Uterus (tissue), 4 donors: ENCODE results near the gene ZMYND8. TPM values are rescaled to one million over a fixed set of nuclear protein-coding genes. Genes with fewer than 3 reads are reported as not detected.

ENCODE experiments used
- DNase-seq, 2 donors: peaks; one replicate each; pipeline ENCODE4 v3.0.0-alpha.2; 2019 to 2020
- H3K27ac ChIP-seq, 2 donors: fragments of 200-600 bp; sonication (generic); 1 replicate in 1 of 2; 2 replicates in 1 of 2; pipeline ENCODE4 v1.5.1; 2016 to 2018
- H3K27me3 ChIP-seq, 2 donors: fragments of 200-600 bp; sonication (generic); one replicate each; pipeline ENCODE4 v1.5.1; 2018 to 2019; ENCODE audit warnings: control low read depth in 1 of 2
- H3K36me3 ChIP-seq, 2 donors: fragments of 200-600 bp; sonication (generic); one replicate each; pipeline ENCODE4 v1.5.1; 2019; ENCODE audit warnings: control low read depth in 1 of 2
- H3K4me1 ChIP-seq, 2 donors: fragments of 200-600 bp; sonication (generic); one replicate each; pipeline ENCODE4 v1.5.1; 2018 to 2019; ENCODE audit warnings: control low read depth in 1 of 2
- H3K4me3 ChIP-seq, 2 donors: fragments of 200-600 bp; sonication (generic); 1 replicate in 1 of 2; 2 replicates in 1 of 2; pipeline ENCODE4 v1.5.1; 2018 to 2019; ENCODE audit warnings: mild to moderate bottlenecking in 1 of 2
- H3K9me3 ChIP-seq, 2 donors: fragments of 200-600 bp; sonication (generic); one replicate each; pipeline ENCODE4 v1.5.1; 2019; ENCODE audit warnings: control low read depth in 1 of 2
- POLR2A ChIP-seq, 2 donors: fragments of 450-650 bp; IDR thresholded peaks; one replicate each; pipeline ENCODE4 v1.6.1; 2016; ENCODE audit warnings: antibody characterized with exemption in 2 of 2, mild to moderate bottlenecking in 1 of 2, moderate library complexity in 1 of 2
- intact Hi-C: fragments of 100-400 bp; cut with DNase I; formaldehyde crosslinking; loops from one replicate; pipeline ENCODE4 v1.15.1; 2023; ENCODE audit warnings: low total_unique reads
- total RNA-seq, 4 donors: library from RNA; depleted of rRNA in 3 of 4; stranded (reverse); fragments of >200 nt in 3 of 4; gene quantifications; one replicate each; pipeline versions ENCODE4 v1.1.0 to v1.2.4, GENCODE V29; 2014 to 2023
- TF ChIP-seq, protein P1 (sequence below), 4 experiments: fragments of 200-600 bp in 2 of 4; fragments of 450-650 bp in 2 of 4; sonication (generic) in 2 of 4; IDR thresholded peaks; one replicate each; pipeline ENCODE4 v1.5.1; 2016 to 2019; ENCODE audit warnings: antibody characterized with exemption in 4 of 4, mild to moderate bottlenecking in 2 of 4, moderate library complexity in 1 of 4
- donor health status: DM: yes; HTN: yes; CAD: no.

The ZMYND8 gene
- total RNA-seq, 4 donors from 2014 or later = 10.2 to 26.7 (median 16.0) TPM

DNA sequence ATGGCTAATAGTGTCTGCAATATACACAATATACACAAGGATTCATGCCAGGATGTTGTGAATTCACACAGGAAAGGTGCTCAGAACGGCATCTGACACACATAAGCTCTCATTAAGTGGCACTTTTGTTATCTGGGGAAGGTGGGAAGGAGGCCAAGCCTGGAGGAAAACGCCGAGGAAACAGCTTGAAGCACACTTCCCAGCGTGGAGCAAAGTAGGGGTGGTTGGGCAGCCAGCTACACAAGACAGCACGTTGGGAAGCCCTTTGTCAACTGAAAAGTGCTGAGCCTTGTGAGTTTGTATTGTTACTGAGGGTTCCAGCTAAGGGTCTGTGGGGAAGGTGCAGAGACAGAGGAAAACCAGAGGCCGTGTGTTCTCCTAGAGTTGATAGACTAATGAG lies 181.0 kb downstream of the ZMYND8 start:
- Histone ChIP-seq H3K4me3 (no peak overlapping the region), H3K9me3 (no peaks in the 10 kb centered on the region), H3K27me3 (no peaks in the 10 kb centered on the region), H3K27ac (no peak overlapping the region), H3K4me1 (no peaks in the 10 kb centered on the region), H3K36me3 (no peaks in the 10 kb centered on the region)
- TF ChIP-seq, protein P1, sequence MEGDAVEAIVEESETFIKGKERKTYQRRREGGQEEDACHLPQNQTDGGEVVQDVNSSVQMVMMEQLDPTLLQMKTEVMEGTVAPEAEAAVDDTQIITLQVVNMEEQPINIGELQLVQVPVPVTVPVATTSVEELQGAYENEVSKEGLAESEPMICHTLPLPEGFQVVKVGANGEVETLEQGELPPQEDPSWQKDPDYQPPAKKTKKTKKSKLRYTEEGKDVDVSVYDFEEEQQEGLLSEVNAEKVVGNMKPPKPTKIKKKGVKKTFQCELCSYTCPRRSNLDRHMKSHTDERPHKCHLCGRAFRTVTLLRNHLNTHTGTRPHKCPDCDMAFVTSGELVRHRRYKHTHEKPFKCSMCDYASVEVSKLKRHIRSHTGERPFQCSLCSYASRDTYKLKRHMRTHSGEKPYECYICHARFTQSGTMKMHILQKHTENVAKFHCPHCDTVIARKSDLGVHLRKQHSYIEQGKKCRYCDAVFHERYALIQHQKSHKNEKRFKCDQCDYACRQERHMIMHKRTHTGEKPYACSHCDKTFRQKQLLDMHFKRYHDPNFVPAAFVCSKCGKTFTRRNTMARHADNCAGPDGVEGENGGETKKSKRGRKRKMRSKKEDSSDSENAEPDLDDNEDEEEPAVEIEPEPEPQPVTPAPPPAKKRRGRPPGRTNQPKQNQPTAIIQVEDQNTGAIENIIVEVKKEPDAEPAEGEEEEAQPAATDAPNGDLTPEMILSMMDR (IDR thresholded peaks at IDR 0.05) = no peak
- no peak for TF ChIP-seq POLR2A (IDR thresholded peaks at IDR 0.05)
- intact Hi-C loops = no loop called here
- no peak for DNase-seq

DNA sequence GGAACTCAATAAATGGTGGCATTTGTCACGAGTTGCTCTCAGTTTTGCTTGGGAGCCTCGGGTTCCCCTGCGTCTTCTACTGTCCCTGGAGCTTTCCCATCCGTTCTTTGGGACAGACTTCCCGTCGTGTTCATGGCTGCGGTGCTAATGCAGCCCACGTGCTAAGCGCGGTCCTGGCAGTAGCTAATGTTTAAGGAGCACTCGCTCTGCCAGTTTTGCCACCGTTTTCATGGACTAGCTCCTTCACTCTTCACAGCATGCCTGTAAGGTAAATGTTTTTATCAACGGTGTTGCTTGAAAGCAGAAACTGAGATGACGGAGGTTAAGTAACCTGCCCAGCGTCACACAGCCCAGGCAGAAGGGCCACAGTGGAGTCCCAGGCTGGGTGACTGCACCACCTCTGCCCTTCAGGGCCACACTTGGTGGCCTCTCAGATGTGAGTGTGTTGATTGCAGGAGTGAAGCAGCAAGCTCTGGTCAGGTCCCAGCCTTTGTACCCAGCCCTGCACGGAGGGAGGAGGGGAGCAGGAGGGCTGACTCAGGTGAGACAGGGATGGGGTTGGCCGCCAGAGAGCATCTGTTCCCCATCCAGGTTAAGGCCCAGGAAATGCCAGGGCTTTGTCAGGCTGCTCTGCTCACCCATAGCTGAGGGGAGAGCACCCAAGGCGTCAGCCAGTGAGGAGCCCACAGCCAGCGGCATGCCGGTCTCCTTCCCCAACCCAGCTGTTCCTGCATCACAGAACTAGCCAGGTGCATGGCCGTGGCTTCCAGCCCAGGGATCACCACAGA lies 181.8 kb downstream of the ZMYND8 start:
- Histone ChIP-seq H3K27me3 (no peaks in the 10 kb centered on the region), H3K36me3 (no peaks in the 10 kb centered on the region), H3K27ac (no peak overlapping the region), H3K4me1 (no peaks in the 10 kb centered on the region), H3K4me3 (no peak overlapping the region), H3K9me3 (no peaks in the 10 kb centered on the region)
- TF ChIP-seq, protein P1 (IDR thresholded peaks at IDR 0.05) = no peak
- no peak for DNase-seq
- intact Hi-C loops = no loop called here

DNA sequence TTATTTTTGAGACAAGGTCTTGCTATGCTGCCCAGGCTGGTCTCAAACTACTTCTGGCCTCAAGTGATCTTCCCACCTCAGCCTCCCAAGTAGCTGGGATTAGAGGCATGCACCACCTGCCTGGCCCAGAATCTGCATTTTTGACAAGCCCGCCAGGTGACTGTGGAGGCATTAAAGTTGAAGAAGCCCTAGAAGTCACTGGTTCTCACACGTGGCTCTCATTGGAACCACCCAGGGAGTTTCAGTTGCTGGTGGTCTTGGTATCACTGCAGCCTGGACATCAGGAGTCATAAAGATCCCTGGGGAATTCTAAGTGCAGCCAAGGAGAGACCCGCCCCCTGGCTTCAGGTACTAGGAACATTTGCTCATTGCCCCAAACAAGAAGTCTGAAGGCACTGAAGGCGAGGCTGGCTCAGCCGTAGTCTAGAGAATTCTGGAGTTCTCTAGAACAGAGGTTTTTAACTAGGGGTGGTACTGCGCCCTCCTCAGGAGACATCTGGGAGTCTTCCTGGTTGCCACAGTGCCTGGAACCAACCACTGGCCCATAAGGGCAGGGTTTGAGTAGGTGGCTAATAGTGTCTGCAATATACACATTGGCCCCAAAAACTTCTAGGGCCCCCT lies 182.8 kb downstream of the ZMYND8 start:
- no peak for DNase-seq
- Histone ChIP-seq H3K4me1 (no peaks in the 10 kb centered on the region), H3K27me3 (no peaks in the 10 kb centered on the region), H3K4me3 (no peak overlapping the region), H3K9me3 (no peaks in the 10 kb centered on the region), H3K36me3 (no peaks in the 10 kb centered on the region), H3K27ac (no peak overlapping the region)
- intact Hi-C loops = no loop called here
- TF ChIP-seq POLR2A (IDR thresholded peaks at IDR 0.05) = no peak
- TF ChIP-seq, protein P1 (IDR thresholded peaks at IDR 0.05) = no peak

DNA sequence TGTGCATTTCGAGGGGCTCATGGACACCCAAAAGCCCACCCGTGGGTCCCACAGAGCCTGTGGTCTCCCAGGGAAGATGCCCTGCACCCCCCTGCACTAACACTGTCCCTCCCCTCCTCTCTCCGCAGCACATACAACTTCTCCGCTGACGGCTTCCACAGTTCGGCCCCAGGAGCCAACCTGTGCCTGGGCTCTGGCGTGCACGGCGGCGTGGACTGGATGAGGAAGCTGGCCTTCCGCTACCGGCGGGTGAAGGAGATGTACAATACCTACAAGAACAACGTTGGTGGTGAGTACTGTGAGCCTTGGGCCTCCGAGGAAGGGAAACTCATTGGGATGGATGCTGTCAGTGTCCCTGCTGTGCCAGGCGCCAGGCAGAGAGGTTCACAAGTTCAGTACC lies 183.9 kb downstream of the ZMYND8 start:
- Histone ChIP-seq H3K27me3 (no peaks in the 10 kb centered on the region), H3K4me3 (no peak overlapping the region), H3K4me1 (no peaks in the 10 kb centered on the region), H3K36me3 (no peaks in the 10 kb centered on the region), H3K27ac (no peak overlapping the region), H3K9me3 (no peaks in the 10 kb centered on the region)
- DNase-seq = no peak
- TF ChIP-seq, protein P1 (IDR thresholded peaks at IDR 0.05) = no peak
- TF ChIP-seq POLR2A (IDR thresholded peaks at IDR 0.05) = no peak
- intact Hi-C loops = no loop called here

DNA sequence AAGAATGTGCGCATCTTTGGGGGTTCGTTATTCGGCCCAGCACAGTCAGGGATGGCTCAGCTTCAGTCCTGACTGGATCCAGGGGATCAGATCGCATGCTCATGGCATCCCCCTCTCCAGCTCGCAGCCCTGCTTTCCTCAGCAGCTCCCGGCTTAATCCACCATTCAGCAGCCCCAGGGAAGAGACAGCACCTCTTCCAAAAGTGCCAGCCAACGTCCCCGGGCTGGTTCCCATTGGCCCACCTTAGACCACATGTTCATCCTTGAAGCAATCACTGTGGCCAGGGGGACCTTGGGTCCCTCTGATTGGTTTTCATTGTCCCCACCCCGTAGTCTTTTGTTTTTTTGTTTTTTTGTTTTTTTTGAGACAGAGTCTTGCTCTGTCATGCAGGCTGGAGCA lies 188.7 kb downstream of the ZMYND8 start:
- intact Hi-C loops = no loop called here
- Histone ChIP-seq H3K4me3 (no peak overlapping the region), H3K4me1 (no peaks in the 10 kb centered on the region), H3K27ac (no peak overlapping the region), H3K9me3 (no peaks in the 10 kb centered on the region), H3K27me3 (no peaks in the 10 kb centered on the region), H3K36me3 (no peaks in the 10 kb centered on the region)
- DNase-seq = no peak
- no peak for TF ChIP-seq POLR2A (IDR thresholded peaks at IDR 0.05)
- TF ChIP-seq, protein P1 (IDR thresholded peaks at IDR 0.05) = no peak
